ENCODE results near the gene RAB3IL1.

Gene RAB3IL1

DNA sequence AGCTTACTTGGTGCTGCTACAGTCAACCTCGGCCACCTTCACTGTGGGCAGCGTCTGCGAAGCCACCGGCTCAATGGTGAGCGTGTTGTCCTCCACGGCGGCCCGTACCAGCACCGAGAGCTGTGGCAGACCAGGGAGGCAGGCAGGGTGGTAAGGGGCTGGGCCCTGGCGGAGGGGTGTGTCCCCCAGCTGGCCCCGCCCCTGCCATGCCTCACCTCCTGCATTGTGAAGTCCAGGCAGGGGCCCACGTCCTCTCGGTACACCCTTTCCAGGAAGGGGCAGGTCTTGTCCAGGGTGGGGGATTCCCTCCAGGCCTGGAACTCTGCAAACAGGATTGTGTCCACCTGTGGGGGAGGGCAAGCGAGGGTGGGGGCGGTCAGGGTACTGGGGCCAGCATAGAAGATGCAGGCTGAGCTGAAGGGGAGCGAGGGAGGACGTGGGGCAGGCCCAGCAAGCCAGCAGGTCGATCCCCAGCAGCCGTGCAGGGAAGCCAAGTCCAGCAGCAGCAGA lies 12.8 kb downstream of the RAB3IL1 start (continued):
- TF ChIP-seq, protein P1, sequence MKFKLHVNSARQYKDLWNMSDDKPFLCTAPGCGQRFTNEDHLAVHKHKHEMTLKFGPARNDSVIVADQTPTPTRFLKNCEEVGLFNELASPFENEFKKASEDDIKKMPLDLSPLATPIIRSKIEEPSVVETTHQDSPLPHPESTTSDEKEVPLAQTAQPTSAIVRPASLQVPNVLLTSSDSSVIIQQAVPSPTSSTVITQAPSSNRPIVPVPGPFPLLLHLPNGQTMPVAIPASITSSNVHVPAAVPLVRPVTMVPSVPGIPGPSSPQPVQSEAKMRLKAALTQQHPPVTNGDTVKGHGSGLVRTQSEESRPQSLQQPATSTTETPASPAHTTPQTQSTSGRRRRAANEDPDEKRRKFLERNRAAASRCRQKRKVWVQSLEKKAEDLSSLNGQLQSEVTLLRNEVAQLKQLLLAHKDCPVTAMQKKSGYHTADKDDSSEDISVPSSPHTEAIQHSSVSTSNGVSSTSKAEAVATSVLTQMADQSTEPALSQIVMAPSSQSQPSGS (tag by site-specific recombination; IDR thresholded peaks at IDR 0.05; ENCODE audit: low read depth): no peak
- TF ChIP-seq ZBTB8A (tag by site-specific recombination; IDR thresholded peaks at IDR 0.05): no peak
- no peak for TF ChIP-seq KLF16 (tag by site-specific recombination; IDR thresholded peaks at IDR 0.05)
- TF ChIP-seq KLF7 (tag by site-specific recombination; IDR thresholded peaks at IDR 0.05; ENCODE audit: borderline replicate concordance): no peak
- TF ChIP-seq, protein P2, sequence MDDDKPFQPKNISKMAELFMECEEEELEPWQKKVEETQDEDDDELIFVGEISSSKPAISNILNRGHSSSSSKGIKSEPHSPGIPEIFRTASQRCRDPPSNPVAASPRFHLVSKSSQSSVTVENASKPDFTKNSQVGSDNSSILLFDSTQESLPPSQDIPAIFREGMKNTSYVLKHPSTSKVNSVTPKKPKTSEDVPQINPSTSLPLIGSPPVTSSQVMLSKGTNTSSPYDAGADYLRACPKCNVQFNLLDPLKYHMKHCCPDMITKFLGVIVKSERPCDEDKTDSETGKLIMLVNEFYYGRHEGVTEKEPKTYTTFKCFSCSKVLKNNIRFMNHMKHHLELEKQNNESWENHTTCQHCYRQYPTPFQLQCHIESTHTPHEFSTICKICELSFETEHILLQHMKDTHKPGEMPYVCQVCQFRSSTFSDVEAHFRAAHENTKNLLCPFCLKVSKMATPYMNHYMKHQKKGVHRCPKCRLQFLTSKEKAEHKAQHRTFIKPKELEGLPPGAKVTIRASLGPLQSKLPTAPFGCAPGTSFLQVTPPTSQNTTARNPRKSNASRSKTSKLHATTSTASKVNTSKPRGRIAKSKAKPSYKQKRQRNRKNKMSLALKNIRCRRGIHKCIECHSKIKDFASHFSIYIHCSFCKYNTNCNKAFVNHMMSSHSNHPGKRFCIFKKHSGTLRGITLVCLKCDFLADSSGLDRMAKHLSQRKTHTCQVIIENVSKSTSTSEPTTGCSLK (tag by site-specific recombination; IDR thresholded peaks at IDR 0.05): no peak
- TF ChIP-seq ZNF623 (tag by site-specific recombination; IDR thresholded peaks at IDR 0.05): no peak
- no peak for TF ChIP-seq ZNF184 (tag by site-specific recombination; IDR thresholded peaks at IDR 0.05)
- no peak for TF ChIP-seq ZBTB48 (tag by site-specific recombination; IDR thresholded peaks at IDR 0.05)

DNA sequence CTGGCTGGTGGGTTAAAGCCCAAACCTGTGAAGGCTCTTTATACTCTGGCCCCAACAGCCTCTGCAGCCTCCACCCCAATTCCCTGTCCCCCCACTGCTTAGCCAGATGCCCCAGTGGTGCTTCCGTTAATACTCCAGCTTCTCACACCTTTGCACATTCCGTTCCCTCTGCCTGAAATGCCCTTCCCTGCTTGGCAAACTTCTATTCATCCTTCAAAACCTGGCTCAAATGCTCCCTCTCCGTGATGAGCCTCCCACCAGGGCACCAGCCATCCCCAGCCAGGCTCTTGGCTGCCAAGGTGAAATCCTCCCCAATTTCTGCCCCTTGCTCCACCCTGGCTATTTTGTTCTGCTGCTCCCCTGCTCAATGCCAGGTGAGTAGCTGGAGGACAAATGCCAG lies 13.5 kb downstream of the RAB3IL1 start:
- CTCF ChIA-PET: interaction anchor here (0.6 to 16.2 kb wide), 7 partner anchors 11 to 205 kb away, joined by 3 to 329 read pairs (median 7); partner anchors contain the start of gene BEST1

DNA sequence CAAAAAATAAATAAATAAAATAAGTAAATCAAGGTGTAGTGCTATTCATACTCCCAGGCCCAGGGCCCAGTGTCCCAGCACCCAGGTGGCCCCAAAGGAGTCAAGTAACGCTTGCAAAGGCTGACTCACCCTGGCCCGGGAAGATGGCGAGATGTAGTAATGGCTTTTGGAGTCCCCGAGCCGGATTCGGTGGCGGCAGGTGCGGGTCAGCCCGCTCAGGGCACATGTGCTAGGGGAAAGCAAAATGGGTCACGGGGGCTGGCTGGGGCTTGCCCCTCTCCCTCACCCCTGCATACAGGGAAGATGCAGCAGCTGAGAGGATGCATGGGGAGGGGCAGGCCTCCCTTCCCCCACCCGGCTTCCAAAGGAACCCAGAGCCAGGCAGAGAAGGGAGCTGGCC lies 15.1 kb downstream of the RAB3IL1 start:
- no peak overlapping the region for H3K27ac ChIP-seq (ENCODE audit: extremely low read depth, low read depth, low read length)
- no peaks in the 10 kb centered on the region for H3K4me1 ChIP-seq (ENCODE audit: control insufficient read depth, insufficient read depth, low read length)
- TF ChIP-seq, protein P3, sequence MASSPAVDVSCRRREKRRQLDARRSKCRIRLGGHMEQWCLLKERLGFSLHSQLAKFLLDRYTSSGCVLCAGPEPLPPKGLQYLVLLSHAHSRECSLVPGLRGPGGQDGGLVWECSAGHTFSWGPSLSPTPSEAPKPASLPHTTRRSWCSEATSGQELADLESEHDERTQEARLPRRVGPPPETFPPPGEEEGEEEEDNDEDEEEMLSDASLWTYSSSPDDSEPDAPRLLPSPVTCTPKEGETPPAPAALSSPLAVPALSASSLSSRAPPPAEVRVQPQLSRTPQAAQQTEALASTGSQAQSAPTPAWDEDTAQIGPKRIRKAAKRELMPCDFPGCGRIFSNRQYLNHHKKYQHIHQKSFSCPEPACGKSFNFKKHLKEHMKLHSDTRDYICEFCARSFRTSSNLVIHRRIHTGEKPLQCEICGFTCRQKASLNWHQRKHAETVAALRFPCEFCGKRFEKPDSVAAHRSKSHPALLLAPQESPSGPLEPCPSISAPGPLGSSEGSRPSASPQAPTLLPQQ (tag by site-specific recombination; IDR thresholded peaks at IDR 0.05): no peak
- TF ChIP-seq ZFP69B (tag by site-specific recombination; IDR thresholded peaks at IDR 0.05): no peak
- TF ChIP-seq ZBTB7A (tag by site-specific recombination; IDR thresholded peaks at IDR 0.05; ENCODE audit: low read depth): no peak
- TF ChIP-seq ZNF514 (tag by site-specific recombination; IDR thresholded peaks at IDR 0.05): no peak
- TF ChIP-seq ZFHX2 (tag by site-specific recombination; conservative IDR thresholded peaks at IDR 0.05): no peak
- no peak for TF ChIP-seq ZNF211 (tag by site-specific recombination; IDR thresholded peaks at IDR 0.05; ENCODE audit: low read depth)
- no peak for TF ChIP-seq ZXDB (tag by site-specific recombination; IDR thresholded peaks at IDR 0.05)
- TF ChIP-seq ZNF596 (tag by site-specific recombination; IDR thresholded peaks at IDR 0.05): no peak
- no peak for TF ChIP-seq ZNF140 (tag by site-specific recombination; IDR thresholded peaks at IDR 0.05)
- no peaks in the 10 kb centered on the region for H3K9me3 ChIP-seq (ENCODE audit: control insufficient read depth, insufficient read depth, low read depth, low read length)
- no peak overlapping the region for H3K4me3 ChIP-seq (ENCODE audit: low read depth, low read length)
- POLR2A ChIA-PET: no interaction called here
- CTCF ChIA-PET: interaction anchor here (0.5 to 16.2 kb wide), 12 partner anchors 10 to 462 kb away, joined by 3 to 329 read pairs (median 12); partner anchors contain the start of gene BEST1
- H3K36me3 ChIP-seq (ENCODE audit: control insufficient read depth in 2 of 2, insufficient read depth in 1 of 2, low read length in 2 of 2): peaks cover 0 to 6% of the 10 kb centered on the region in 2 experiments; a peak in 1 of 3 replicates

More for the DNA sequence above, 13.5 kb downstream of the RAB3IL1 start:
- H3K4me1 ChIP-seq (ENCODE audit: control insufficient read depth, insufficient read depth, low read length): no peaks in the 10 kb centered on the region
- peaks cover 0 to 6% of the 10 kb centered on the region in 2 experiments; a peak in 1 of 3 replicates for H3K36me3 ChIP-seq (ENCODE audit: control insufficient read depth in 2 of 2, insufficient read depth in 1 of 2, low read length in 2 of 2)
- POLR2A ChIA-PET: interaction anchor here (1.2 kb wide), 1 partner anchor 18 kb away, joined by 3 read pairs; no protein-coding TSS in a partner anchor
- no peaks in the 10 kb centered on the region for H3K9me3 ChIP-seq (ENCODE audit: control insufficient read depth, insufficient read depth, low read depth, low read length)
- H3K27ac ChIP-seq (ENCODE audit: extremely low read depth, low read depth, low read length): no peak overlapping the region
- H3K4me3 ChIP-seq (ENCODE audit: low read depth, low read length): no peak overlapping the region
- peak; percentile 89 for TF ChIP-seq ZFP3 (tag by site-specific recombination; IDR thresholded peaks at IDR 0.05; ENCODE audit: low read depth)
- no peak for TF ChIP-seq ZNF768 (tag by site-specific recombination; IDR thresholded peaks at IDR 0.05)
- no peak for TF ChIP-seq SCRT2 (tag by site-specific recombination; IDR thresholded peaks at IDR 0.05)
- TF ChIP-seq KLF10 (tag by site-specific recombination; IDR thresholded peaks at IDR 0.05): no peak
- TF ChIP-seq ZNF174 (tag by site-specific recombination; IDR thresholded peaks at IDR 0.05): no peak
- TF ChIP-seq, protein P1 (tag by site-specific recombination; IDR thresholded peaks at IDR 0.05; ENCODE audit: low read depth): no peak
- TF ChIP-seq, protein P4, sequence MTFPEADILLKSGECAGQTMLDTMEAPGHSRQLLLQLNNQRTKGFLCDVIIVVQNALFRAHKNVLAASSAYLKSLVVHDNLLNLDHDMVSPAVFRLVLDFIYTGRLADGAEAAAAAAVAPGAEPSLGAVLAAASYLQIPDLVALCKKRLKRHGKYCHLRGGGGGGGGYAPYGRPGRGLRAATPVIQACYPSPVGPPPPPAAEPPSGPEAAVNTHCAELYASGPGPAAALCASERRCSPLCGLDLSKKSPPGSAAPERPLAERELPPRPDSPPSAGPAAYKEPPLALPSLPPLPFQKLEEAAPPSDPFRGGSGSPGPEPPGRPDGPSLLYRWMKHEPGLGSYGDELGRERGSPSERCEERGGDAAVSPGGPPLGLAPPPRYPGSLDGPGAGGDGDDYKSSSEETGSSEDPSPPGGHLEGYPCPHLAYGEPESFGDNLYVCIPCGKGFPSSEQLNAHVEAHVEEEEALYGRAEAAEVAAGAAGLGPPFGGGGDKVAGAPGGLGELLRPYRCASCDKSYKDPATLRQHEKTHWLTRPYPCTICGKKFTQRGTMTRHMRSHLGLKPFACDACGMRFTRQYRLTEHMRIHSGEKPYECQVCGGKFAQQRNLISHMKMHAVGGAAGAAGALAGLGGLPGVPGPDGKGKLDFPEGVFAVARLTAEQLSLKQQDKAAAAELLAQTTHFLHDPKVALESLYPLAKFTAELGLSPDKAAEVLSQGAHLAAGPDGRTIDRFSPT (tag by site-specific recombination; IDR thresholded peaks at IDR 0.05): no peak
- TF ChIP-seq HOXD13 (CRISPR knock-in tag; IDR thresholded peaks at IDR 0.05; ENCODE audit: borderline replicate concordance): no peak
